ENCODE measurements around the gene SLC25A41. TPM values are rescaled to one million over a fixed set of nuclear protein-coding genes. Genes with fewer than 3 reads are reported as not detected.

SLC25A41 gene
- total and polyA plus RNA-seq, 5 donors = 0.21 to 0.54 (median 0.36) TPM

DNA sequence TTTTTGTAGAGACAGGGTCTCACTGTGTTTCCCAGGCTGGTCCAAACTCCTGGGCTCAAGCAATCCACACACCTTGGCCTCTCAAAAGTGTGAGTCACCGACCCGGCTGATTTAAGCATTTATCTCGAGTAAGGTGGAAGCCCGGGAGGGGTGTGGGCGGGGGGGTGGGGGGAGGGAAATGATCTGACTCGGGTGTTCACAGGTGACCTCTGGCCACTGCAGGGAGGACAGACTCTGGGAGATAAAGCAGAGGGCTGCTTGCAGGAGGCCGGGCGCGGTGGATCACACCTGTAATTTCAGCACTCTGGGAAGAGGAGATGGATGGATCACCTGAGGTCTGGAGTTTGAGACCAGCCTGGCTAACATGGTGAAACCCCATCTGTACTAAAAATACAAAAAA, 40.1 kb upstream of the SLC25A41 start:
- no peak overlapping the region for H3K27ac ChIP-seq (ENCODE audit: low read length)
- DNase-seq (no peak), ATAC-seq (no peak)
- no peak overlapping the region for H3K4me3 ChIP-seq (ENCODE audit: low read length)
- intact Hi-C loops (cut with DNase I) = no loop called here
- WGBS = 68% methylated on average over 9 of the region's 9 CpGs
- H3K4me1 ChIP-seq (ENCODE audit: control insufficient read depth, insufficient read depth, low read length) = no peaks in the 10 kb centered on the region
- H3K27me3 ChIP-seq (ENCODE audit: control insufficient read depth, insufficient read depth) = no peaks in the 10 kb centered on the region
- no peaks in the 10 kb centered on the region for H3K9me3 ChIP-seq (ENCODE audit: control insufficient read depth, low read length)

- Histone ChIP-seq H3K27ac (ENCODE audit: low read length) (no peak overlapping the region), H3K27me3 (ENCODE audit: control insufficient read depth, insufficient read depth) (no peaks in the 10 kb centered on the region), H3K9me3 (ENCODE audit: control insufficient read depth, low read length) (no peaks in the 10 kb centered on the region), H3K4me1 (ENCODE audit: control insufficient read depth, insufficient read depth, low read length) (no peaks in the 10 kb centered on the region), H3K4me3 (ENCODE audit: low read length) (no peak overlapping the region)
- intact Hi-C loops (cut with DNase I) = no loop called here
- WGBS = 71% methylated on average over 4 of the region's 4 CpGs
- DNase-seq (no peak), ATAC-seq (no peak)
These were observed 39.1 kb upstream of the SLC25A41 start for GRCh38 chr19:6472713-6473112.

DNA sequence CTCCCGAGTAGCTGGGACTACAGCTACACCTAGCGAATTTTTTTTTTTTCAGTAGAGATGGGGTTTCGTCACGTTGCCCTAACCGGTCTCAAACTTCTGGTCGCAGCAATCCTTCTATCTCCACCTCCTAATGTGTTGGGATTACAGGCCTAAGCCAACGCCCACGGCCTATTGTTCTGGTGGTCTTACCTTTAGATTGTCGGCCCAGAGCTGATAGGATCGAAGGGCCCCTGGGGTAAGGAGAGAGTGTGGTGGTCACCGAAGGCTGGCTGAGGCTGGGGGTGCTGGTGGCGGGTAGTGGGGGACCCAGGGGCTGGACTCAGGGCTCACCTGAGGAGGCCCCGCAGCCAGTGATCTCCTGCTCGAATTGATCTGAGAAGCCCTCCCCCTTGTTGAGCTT, 37.5 kb upstream of the SLC25A41 start:
- DNase-seq (no peak), ATAC-seq (no peak)
- Histone ChIP-seq H3K27ac (ENCODE audit: low read length) (no peak overlapping the region), H3K27me3 (ENCODE audit: control insufficient read depth, insufficient read depth) (no peaks in the 10 kb centered on the region), H3K4me1 (ENCODE audit: control insufficient read depth, insufficient read depth, low read length) (no peaks in the 10 kb centered on the region), H3K9me3 (ENCODE audit: control insufficient read depth, low read length) (no peaks in the 10 kb centered on the region), H3K4me3 (ENCODE audit: low read length) (no peak overlapping the region)
- WGBS = 75% methylated on average over 14 of the region's 14 CpGs
- intact Hi-C loops (cut with DNase I) = no loop called here

GRCh38 chr19:6470173-6470572, 36.6 kb upstream of the SLC25A41 start:
- intact Hi-C loops (cut with DNase I) = no loop called here
- no peak overlapping the region for H3K27ac ChIP-seq (ENCODE audit: low read length)
- no peak overlapping the region for H3K4me3 ChIP-seq (ENCODE audit: low read length)
- DNase-seq (no peak), ATAC-seq (no peak)
- H3K9me3 ChIP-seq (ENCODE audit: control insufficient read depth, low read length) = no peaks in the 10 kb centered on the region
- no peaks in the 10 kb centered on the region for H3K27me3 ChIP-seq (ENCODE audit: control insufficient read depth, insufficient read depth)
- H3K4me1 ChIP-seq (ENCODE audit: control insufficient read depth, insufficient read depth, low read length) = no peaks in the 10 kb centered on the region
- 62% methylated on average over 8 of the region's 8 CpGs for WGBS

- intact Hi-C loops (cut with DNase I) = no loop called here
- DNase-seq = no peak
- 71% methylated on average over 8 of the region's 8 CpGs for WGBS
These were observed 33.8 kb upstream of the SLC25A41 start for GRCh38 chr19:6467384-6467783.

DNA sequence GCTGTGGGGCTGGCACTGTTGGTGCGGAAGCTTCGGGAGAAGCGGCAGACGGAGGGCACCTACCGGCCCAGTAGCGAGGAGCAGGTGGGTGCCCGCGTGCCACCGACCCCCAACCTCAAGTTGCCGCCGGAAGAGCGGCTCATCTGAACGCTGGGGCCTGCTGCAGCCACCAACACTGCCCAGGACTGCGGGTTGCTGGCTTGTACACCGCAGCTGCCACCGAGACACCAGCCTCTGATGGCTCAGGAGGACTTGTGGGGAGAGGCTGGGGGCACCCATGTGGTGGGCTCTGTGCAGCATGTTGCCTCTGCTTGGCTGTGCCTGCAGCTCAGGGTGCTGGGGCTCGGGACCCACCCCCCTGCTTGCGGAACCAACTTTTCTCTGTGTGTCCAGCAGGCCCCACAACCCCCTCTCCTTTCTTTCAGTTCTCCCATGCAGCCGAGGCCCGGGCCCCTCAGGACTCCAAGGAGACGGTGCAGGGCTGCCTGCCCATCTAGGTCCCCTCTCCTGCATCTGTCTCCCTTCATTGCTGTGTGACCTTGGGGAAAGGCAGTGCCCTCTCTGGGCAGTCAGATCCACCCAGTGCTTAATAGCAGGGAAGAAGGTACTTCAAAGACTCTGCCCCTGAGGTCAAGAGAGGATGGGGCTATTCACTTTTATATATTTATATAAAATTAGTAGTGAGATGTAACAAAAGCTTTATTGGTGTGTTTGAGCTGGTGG, 33.1 kb upstream of the SLC25A41 start:
- H3K4me3 ChIP-seq (ENCODE audit: low read length) = no peak overlapping the region
- intact Hi-C loops (cut with DNase I) = no loop called here
- H3K27ac ChIP-seq (ENCODE audit: low read length) = no peak overlapping the region
- H3K4me1 ChIP-seq (ENCODE audit: control insufficient read depth, insufficient read depth, low read length) = no peaks in the 10 kb centered on the region
- 90% methylated on average over 21 of the region's 21 CpGs for WGBS
- no peak for ATAC-seq
- H3K27me3 ChIP-seq (ENCODE audit: control insufficient read depth, insufficient read depth) = no peaks in the 10 kb centered on the region
- no peak for DNase-seq
- H3K9me3 ChIP-seq (ENCODE audit: control insufficient read depth, low read length) = no peaks in the 10 kb centered on the region

More at GRCh38 chr19:6467384-6467783, 33.8 kb upstream of the SLC25A41 start:
- Histone ChIP-seq H3K27ac (ENCODE audit: low read length) (no peak overlapping the region), H3K9me3 (ENCODE audit: control insufficient read depth, low read length) (no peaks in the 10 kb centered on the region), H3K4me3 (ENCODE audit: low read length) (no peak overlapping the region), H3K4me1 (ENCODE audit: control insufficient read depth, insufficient read depth, low read length) (no peaks in the 10 kb centered on the region), H3K27me3 (ENCODE audit: control insufficient read depth, insufficient read depth) (no peaks in the 10 kb centered on the region)
- ATAC-seq = no peak

DNA sequence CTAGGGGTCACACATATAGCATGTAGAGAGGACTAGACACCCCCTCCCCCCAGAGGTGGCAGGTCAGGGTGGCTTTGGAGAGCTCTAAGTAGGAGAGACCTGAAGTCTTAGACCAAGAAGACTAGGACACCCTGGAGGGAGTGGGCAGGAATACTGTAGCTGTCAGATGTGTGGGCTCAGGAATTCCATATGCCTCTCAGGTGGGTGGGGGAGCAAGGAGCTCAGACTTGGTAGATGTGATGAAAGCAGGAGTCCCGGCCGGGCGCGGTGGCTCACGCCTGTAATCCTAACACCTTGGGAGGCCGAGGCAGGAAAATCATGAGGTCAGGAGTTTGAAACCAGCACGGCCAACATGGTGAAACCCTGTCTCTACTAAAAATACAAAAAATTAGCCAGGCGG, 32.1 kb upstream of the SLC25A41 start:
- H3K4me1 ChIP-seq (ENCODE audit: control insufficient read depth, insufficient read depth, low read length) = no peaks in the 10 kb centered on the region
- DNase-seq = no peak
- H3K27ac ChIP-seq (ENCODE audit: low read length) = no peak overlapping the region
- ATAC-seq = no peak
- no peaks in the 10 kb centered on the region for H3K9me3 ChIP-seq (ENCODE audit: control insufficient read depth, low read length)
- no peaks in the 10 kb centered on the region for H3K27me3 ChIP-seq (ENCODE audit: control insufficient read depth, insufficient read depth)
- 86% methylated on average over 8 of the region's 8 CpGs for WGBS
- no peak overlapping the region for H3K4me3 ChIP-seq (ENCODE audit: low read length)
- intact Hi-C loops (cut with DNase I) = no loop called here

DNA sequence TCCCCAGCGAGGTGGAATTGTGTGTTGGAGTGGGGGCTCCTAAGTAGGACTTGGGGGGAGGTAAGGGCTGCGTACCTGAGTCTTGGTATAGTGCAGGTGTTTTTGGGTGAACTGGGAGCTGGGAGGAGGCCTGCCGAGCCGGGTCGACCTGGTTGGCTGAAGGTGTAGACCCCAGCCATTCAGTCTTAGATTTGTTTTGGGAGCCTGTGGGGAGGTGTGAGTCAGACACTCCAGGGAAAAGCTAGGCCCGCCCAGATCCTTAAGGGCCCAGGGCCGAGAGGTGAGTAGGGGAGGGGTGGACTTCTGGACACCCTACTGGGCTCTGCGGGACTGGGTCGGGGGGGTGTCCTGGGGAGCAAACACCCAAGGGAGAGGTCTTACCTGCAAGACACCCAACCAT, 31.4 kb upstream of the SLC25A41 start:
- 45% methylated on average over 9 of the region's 9 CpGs for WGBS
- no peak overlapping the region for H3K27ac ChIP-seq (ENCODE audit: low read length)
- no peaks in the 10 kb centered on the region for H3K27me3 ChIP-seq (ENCODE audit: control insufficient read depth, insufficient read depth)
- DNase-seq = no peak
- no peaks in the 10 kb centered on the region for H3K9me3 ChIP-seq (ENCODE audit: control insufficient read depth, low read length)
- H3K4me1 ChIP-seq (ENCODE audit: control insufficient read depth, insufficient read depth, low read length) = no peaks in the 10 kb centered on the region
- intact Hi-C loops (cut with DNase I) = no loop called here
- no peak for ATAC-seq
- H3K4me3 ChIP-seq (ENCODE audit: low read length) = no peak overlapping the region

GRCh38 chr19:6464070-6464873, 30.7 kb upstream of the SLC25A41 start, which contains the start of gene CRB3:
Gene CRB3, plus strand, starts transcription at chr19:6464271. Its CDS starts 431 bp downstream, at chr19:6464702.
- intact Hi-C loops (cut with DNase I) = no loop called here
- Histone ChIP-seq H3K4me1 (ENCODE audit: control insufficient read depth, insufficient read depth, low read length) (no peaks in the 10 kb centered on the region), H3K9me3 (ENCODE audit: control insufficient read depth, low read length) (no peaks in the 10 kb centered on the region), H3K4me3 (ENCODE audit: low read length) (no peak within 1 kb of the TSS), H3K27me3 (ENCODE audit: control insufficient read depth, insufficient read depth) (no peaks in the 10 kb centered on the region), H3K27ac (ENCODE audit: low read length) (no peak within 1 kb of the TSS)
- ATAC-seq = no peak
- WGBS = 3% methylated on average over 65 of the region's 65 CpGs
- DNase-seq = no peak

DNA sequence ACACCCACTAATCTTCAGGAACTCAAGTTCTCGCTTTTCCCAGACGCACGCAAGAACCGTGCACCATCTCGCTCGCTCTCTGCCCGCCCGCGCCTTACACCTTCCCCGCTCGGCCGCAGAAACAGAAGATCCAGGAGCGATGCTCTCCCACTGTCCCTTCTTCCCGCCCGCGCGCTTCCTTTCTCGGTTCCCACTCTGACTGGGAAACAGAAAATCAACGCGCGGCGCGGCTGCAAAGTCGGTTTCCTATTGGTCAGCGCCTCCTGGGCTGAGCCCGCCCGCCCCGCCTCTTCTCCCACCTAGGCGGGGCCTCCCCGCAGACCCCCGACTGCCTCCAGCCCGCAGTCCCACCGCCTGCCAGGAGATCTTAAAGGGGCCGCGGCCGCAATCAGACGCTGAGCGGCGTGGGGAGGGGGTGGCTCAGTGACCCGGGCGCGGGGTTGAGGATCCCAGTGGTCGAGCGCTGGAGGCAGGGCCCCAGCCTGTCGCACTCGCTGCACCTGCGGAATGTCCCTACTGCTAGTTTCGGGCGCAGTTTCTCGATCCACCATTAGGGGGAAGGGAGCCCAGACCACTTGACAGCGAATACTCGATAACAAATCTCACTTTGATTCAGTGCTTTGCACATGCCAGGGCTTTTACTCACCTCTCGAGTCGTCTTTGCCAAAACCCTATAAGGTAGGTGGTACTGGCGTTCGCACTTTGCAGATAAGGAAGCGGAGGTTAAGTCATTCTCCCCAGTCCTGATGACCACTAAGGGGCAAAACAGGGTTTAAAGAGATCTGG, 26.7 kb upstream of the SLC25A41 start:
- WGBS = under 1% methylated on average over 57 of the region's 57 CpGs
- intact Hi-C loops (cut with DNase I) = no loop called here
- peak; percentile 95 to 97 for ATAC-seq

More for the DNA sequence above, 26.7 kb upstream of the SLC25A41 start:
- Histone ChIP-seq H3K9me3 (ENCODE audit: control insufficient read depth, low read length) (no peaks in the 10 kb centered on the region), H3K4me3 (ENCODE audit: low read length) (peak overlapping the region; percentile 87), H3K27me3 (ENCODE audit: control insufficient read depth, insufficient read depth) (no peaks in the 10 kb centered on the region), H3K4me1 (ENCODE audit: control insufficient read depth, insufficient read depth, low read length) (no peaks in the 10 kb centered on the region), H3K27ac (ENCODE audit: low read length) (peak overlapping the region; percentile 48)
- peak; percentile 97 to 99 (median 98) for DNase-seq
